Loucy (cell line): ENCODE measurements around the gene HOGA1.

Experiments used
- EZH2phosphoT487 ChIP-seq: fragments of 200-600 bp; IDR thresholded peaks from 2 replicates; pipeline ENCODE4 v1.6.1; 2018; ENCODE audit warnings: antibody characterized with exemption, mild to moderate bottlenecking, moderate library complexity, borderline replicate concordance
- TF ChIP-seq, protein P1 (sequence below): fragments of 200-600 bp; sonication (generic); conservative IDR thresholded peaks from 2 replicates; pipeline ENCODE4 v1.5.1; 2014; ENCODE audit warnings: mild to moderate bottlenecking, antibody characterized with exemption, low read length

DNA sequence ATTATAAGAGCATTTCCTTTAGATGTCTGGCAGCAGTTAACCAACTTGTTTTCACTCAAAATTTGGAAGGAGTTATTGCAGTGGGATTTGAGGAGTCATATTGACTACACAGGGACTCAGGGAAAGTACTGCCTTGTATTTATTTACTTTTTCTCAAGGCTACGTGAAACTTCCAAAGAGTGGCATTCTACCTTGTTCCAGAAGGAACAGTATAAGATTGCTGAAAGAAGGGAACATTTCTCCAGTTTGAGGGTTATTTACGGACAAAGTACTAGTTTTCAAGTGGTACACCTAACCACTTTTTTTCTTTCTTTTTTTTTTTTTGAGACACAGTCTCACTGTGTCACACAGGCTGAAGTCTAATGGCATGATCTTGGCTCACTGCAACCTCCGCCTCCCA, 44.0 kb downstream of the HOGA1 start:
- TF ChIP-seq, protein P1, sequence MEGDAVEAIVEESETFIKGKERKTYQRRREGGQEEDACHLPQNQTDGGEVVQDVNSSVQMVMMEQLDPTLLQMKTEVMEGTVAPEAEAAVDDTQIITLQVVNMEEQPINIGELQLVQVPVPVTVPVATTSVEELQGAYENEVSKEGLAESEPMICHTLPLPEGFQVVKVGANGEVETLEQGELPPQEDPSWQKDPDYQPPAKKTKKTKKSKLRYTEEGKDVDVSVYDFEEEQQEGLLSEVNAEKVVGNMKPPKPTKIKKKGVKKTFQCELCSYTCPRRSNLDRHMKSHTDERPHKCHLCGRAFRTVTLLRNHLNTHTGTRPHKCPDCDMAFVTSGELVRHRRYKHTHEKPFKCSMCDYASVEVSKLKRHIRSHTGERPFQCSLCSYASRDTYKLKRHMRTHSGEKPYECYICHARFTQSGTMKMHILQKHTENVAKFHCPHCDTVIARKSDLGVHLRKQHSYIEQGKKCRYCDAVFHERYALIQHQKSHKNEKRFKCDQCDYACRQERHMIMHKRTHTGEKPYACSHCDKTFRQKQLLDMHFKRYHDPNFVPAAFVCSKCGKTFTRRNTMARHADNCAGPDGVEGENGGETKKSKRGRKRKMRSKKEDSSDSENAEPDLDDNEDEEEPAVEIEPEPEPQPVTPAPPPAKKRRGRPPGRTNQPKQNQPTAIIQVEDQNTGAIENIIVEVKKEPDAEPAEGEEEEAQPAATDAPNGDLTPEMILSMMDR: no peak
- TF ChIP-seq EZH2phosphoT487: no peak
